WTC11 (cell line): ENCODE results near the gene DDN. TPM values are rescaled to one million over a fixed set of nuclear protein-coding genes. Genes with fewer than 3 reads are reported as not detected.
A peak's percentile ranks its signal among the peaks of the same experiment; 100 is the strongest.

ENCODE experiments used
- ATAC-seq: fragments of 200-7000 bp; cut with Tn5 transposase; 2 replicates; pipeline ENCODE4 v1.10.0; 2021; ENCODE audit warnings: mild to moderate bottlenecking, moderate library complexity
- CTCF ChIA-PET: fragments of 300-600 bp; sonication (Branson Sonifier 250); formaldehyde crosslinking; loops from one replicate; lab custom pipeline; 2021; ENCODE audit warnings: antibody characterized with exemption; lab: Charles Lee
- POLR2A ChIA-PET: fragments of 350-600 bp; sonication (Branson Sonifier 250); formaldehyde crosslinking; loops from one replicate; lab custom pipeline; 2021; ENCODE audit warnings: antibody characterized with exemption; lab: Charles Lee
- DNase-seq: peaks from one replicate; pipeline ENCODE4 v3.0.0; 2021; ENCODE audit warnings: low spot score
- H3K27ac Mint-ChIP-seq: 2 replicates; pipeline ENCODE4 v1.8.0; 2021; ENCODE audit warnings: mixed read lengths
- H3K27me3 Mint-ChIP-seq: 2 replicates; pipeline ENCODE4 v1.8.0; 2021; ENCODE audit warnings: low read depth, mild to moderate bottlenecking, moderate library complexity, mixed read lengths
- H3K36me3 Mint-ChIP-seq: 2 replicates; pipeline ENCODE4 v1.8.0; 2021; ENCODE audit warnings: mixed read lengths
- H3K4me1 Mint-ChIP-seq: 2 replicates; pipeline ENCODE4 v1.8.0; 2022; ENCODE audit warnings: mixed read lengths
- H3K4me3 Mint-ChIP-seq: 2 replicates; pipeline ENCODE4 v1.8.0; 2021; ENCODE audit warnings: mild to moderate bottlenecking, moderate library complexity, mixed read lengths
- H3K9me3 Mint-ChIP-seq: 2 replicates; pipeline ENCODE4 v1.8.0; 2021; ENCODE audit warnings: mixed read lengths
- AR ChIP-seq: fragments of 250-450 bp; sonication (Bioruptor Pico); IDR thresholded peaks from 2 replicates; pipeline ENCODE4 v1.9.0; 2021; ENCODE audit warnings: mild to moderate bottlenecking
- ATF6 ChIP-seq: sonication (generic); formaldehyde crosslinking; IDR thresholded peaks from 2 replicates; pipeline ENCODE4 v1.8.1; 2023; ENCODE audit warnings: mild to moderate bottlenecking, missing genetic modification reagents
- CREB1 ChIP-seq: sonication (generic); formaldehyde crosslinking; IDR thresholded peaks from 2 replicates; pipeline ENCODE4 v1.8.0; 2023; ENCODE audit warnings: mild to moderate bottlenecking, missing genetic modification reagents
- CREM ChIP-seq: sonication (generic); formaldehyde crosslinking; IDR thresholded peaks from 2 replicates; pipeline ENCODE4 v1.8.1; 2022; ENCODE audit warnings: mild to moderate bottlenecking, missing genetic modification reagents, moderate library complexity
- FOXP4 ChIP-seq: sonication (generic); formaldehyde crosslinking; IDR thresholded peaks from 2 replicates; pipeline ENCODE4 v1.8.0; 2022; ENCODE audit warnings: mild to moderate bottlenecking, missing genetic modification reagents
- GABPB1 ChIP-seq: sonication (generic); formaldehyde crosslinking; IDR thresholded peaks from 2 replicates; pipeline ENCODE4 v1.8.1; 2023; ENCODE audit warnings: mild to moderate bottlenecking, missing genetic modification reagents
- HMGXB4 ChIP-seq: sonication (generic); formaldehyde crosslinking; IDR thresholded peaks from 2 replicates; pipeline ENCODE4 v1.8.1; 2023; ENCODE audit warnings: mild to moderate bottlenecking, moderate library complexity, missing genetic modification reagents
- JAZF1 ChIP-seq: fragments of 250-450 bp; sonication (Bioruptor Pico); IDR thresholded peaks from 2 replicates; pipeline ENCODE4 v1.9.0; 2021; ENCODE audit warnings: moderate library complexity, mild to moderate bottlenecking, inconsistent platforms
- KAT7 ChIP-seq: sonication (generic); formaldehyde crosslinking; IDR thresholded peaks from 2 replicates; pipeline ENCODE4 v1.8.1; 2023; ENCODE audit warnings: missing genetic modification reagents, mild to moderate bottlenecking, borderline replicate concordance
- SP1 ChIP-seq: sonication (generic); formaldehyde crosslinking; conservative IDR thresholded peaks from 2 replicates; pipeline ENCODE4 v1.8.1; 2022; ENCODE audit warnings: missing genetic modification reagents
- total RNA-seq: library from RNA; stranded (reverse); gene quantifications from 3 replicates; pipeline ENCODE4 v1.2.3, GENCODE V29; 2021

DDN gene
- total RNA-seq, 1 experiment from 2014 or later = 0.33 TPM

- TF ChIP-seq ATF6 (CRISPR knock-in tag) = no peak
- TF ChIP-seq KAT7 (CRISPR knock-in tag) = peak; percentile 79; the same call in 1 of the 2 replicates
- TF ChIP-seq GABPB1 (CRISPR knock-in tag) = no peak
- no peak for TF ChIP-seq AR (CRISPR knock-in tag)
These were observed 18.0 kb downstream of the DDN start (continued) for GRCh38 chr12:48980953-48981756.

DNA sequence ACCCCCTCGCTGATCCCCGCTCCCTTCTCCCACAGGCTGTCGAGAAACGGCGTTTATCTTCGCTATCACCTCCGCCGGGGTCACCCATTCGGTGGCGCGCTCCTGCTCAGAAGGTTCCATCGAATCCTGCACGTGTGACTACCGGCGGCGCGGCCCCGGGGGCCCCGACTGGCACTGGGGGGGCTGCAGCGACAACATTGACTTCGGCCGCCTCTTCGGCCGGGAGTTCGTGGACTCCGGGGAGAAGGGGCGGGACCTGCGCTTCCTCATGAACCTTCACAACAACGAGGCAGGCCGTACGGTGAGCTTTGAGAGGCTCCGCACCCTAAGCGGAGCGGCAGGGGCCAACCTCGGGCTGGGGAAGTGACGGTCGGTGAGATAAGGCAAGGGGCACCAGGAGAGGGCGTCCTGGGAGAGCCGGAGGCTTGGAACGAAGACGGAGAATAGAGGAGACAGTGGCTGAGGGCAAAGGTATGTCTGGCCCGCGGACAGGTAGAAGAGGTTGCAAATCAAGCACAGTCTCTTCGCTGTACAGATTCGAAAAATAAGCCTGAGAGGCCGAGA, 18.7 kb downstream of the DDN start:
- TF ChIP-seq FOXP4 (CRISPR knock-in tag) (0 out of 2 replicates have a peak, but pooled peaks have one; percentile 4), CREM (CRISPR knock-in tag) (0 out of 2 replicates have a peak, but pooled peaks have one; percentile 24), SP1 (CRISPR knock-in tag) (0 out of 2 replicates have a peak, but pooled peaks have one; percentile 8), JAZF1 (CRISPR knock-in tag) (no peak)
- TF ChIP-seq, all 79 proteins: peak for 3
- ChIA-PET CTCF (interaction anchor here (0.6 to 10.3 kb wide), 25 partner anchors 8 to 315 kb away, joined by 3 to 237 read pairs (median 5); partner anchors contain the start of genes ARF3, DDN, DDX23 and DHH), POLR2A (interaction anchor here (0.7 to 1.3 kb wide), 4 partner anchors 14 to 114 kb away, joined by 3 to 4 read pairs (median 3); partner anchors contain the start of genes DDN and RND1)
- no peaks in the 10 kb centered on the region for H3K36me3 Mint-ChIP-seq
- ATAC-seq = peak; percentile 71
- peak overlapping the region; percentile 68 for H3K4me3 Mint-ChIP-seq
- H3K27ac Mint-ChIP-seq = no peak overlapping the region
- peak; percentile 76 for DNase-seq
- no peaks in the 10 kb centered on the region for H3K9me3 Mint-ChIP-seq
- H3K27me3 Mint-ChIP-seq = peaks cover 100% of the 10 kb centered on the region
- H3K4me1 Mint-ChIP-seq = peaks cover 31% of the 10 kb centered on the region

DNA sequence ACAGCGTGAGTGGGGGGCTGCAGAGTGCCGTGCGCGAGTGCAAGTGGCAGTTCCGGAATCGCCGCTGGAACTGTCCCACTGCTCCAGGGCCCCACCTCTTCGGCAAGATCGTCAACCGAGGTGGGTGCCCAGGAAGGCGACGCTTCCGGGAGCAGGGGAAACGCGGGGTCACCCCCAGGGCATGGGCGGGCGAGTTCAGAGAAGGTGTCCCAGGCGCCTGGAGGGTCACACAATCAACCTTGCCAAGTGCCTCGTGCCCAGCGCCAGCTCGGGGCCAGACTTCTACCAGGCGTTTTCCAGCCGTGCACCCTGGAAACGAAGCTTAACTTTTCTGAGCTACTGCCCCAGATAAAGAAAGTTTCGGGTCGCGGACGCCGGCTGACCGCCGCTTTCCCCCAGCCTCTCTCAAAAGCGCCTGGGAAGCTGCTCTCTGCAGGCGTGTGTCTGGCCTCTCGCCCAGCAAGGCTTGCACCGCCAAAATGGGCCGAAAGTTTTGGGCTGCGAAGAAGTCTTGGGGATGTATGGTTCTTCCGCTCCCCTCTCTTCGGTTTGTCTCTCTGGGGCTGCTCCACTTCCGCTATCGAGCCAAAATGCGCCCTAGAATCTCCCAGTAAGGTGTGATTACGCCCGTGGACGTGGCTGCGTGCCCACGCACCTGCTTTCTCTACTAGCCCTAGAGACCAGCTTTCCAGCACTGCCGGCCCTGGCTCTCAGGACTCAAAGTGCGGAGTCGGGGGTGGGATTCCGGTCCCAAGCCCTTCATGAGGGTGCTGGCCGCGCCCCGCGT, 19.4 kb downstream of the DDN start:
- Mint-ChIP-seq H3K27me3 (peaks cover 100% of the 10 kb centered on the region), H3K27ac (no peak overlapping the region), H3K4me3 (peak overlapping the region; percentile 68), H3K9me3 (no peaks in the 10 kb centered on the region), H3K4me1 (peaks cover 31% of the 10 kb centered on the region), H3K36me3 (no peaks in the 10 kb centered on the region)
- ChIA-PET POLR2A (interaction anchor here (0.7 to 1.3 kb wide), 4 partner anchors 15 to 114 kb away, joined by 3 to 4 read pairs (median 3); partner anchors contain the start of genes ARF3 and RND1), CTCF (interaction anchor here (0.6 to 10.3 kb wide), 29 partner anchors 8 to 316 kb away, joined by 3 to 237 read pairs (median 6); partner anchors contain the start of genes ARF3, DDN, DDX23 and DHH)
- TF ChIP-seq HMGXB4 (CRISPR knock-in tag) (0 out of 2 replicates have a peak, but pooled peaks have one; percentile 18), CREB1 (no peak)
- ATAC-seq = no peak
- peak; percentile 31 for DNase-seq
